ENCODE results near the gene PARG.
"Not testable (repeated sequence)": the region's sequence is repeated elsewhere in the genome, so short reads cannot be mapped to it uniquely, and the experiment has no call there.

The PARG gene

GRCh38 chr10:49827297-49827696 lies 114.5 kb downstream of the PARG start:
- DNase-seq (ENCODE audit: low read depth): no peak

GRCh38 chr10:49819234-49819958 lies 122.4 kb downstream of the PARG start:
- no peak for DNase-seq (ENCODE audit: low read depth)

GRCh38 chr10:49817845-49818244 lies 124.0 kb downstream of the PARG start:
- no peak for DNase-seq (ENCODE audit: low read depth)

DNA sequence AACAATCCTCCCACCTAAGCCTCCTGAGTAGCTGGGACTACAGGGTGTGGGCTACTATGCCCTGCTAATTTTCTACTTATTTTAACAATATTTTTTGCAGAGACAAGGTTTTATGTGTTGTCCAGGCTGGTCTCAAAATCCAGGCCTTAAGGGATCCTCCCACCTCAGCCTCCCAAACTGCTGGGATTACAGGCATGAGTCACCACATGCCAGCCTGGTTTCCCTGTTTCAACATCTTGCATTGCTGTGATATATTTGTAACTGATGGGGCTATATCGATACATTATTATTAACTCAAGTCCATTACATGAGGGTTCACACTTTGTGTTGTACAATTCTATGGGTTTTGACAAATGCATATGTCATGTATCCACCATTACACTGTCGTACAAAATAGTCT lies 137.8 kb downstream of the PARG start:
- no peak for DNase-seq (ENCODE audit: low read depth)

GRCh38 chr10:49798275-49798674 lies 143.6 kb downstream of the PARG start:
- no peak for DNase-seq (ENCODE audit: low read depth)

- no peak for DNase-seq (ENCODE audit: low read depth)
These were observed 150.7 kb downstream of the PARG start for GRCh38 chr10:49791100-49791499.

DNA sequence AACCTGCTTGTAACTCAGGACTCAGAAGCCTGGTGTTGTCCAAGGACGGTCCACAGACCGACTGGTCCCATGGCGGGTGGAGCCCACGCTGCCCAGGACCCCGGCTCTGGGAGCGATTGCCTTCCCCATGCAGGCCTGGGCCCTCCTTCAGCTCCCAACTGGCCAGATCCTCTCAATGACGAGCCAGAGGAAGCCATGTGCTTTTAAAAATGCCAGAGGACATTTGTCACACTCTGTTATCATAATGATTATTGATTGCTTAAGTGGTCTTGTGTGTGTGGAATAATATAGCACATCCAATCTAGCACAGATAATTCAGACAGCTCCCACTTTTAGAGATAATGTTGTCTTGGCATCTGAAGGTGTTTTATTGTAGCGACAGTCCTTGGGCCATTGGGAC lies 157.1 kb downstream of the PARG start:
- DNase-seq (ENCODE audit: low read depth): no peak

GRCh38 chr10:49783645-49784044 lies 158.2 kb downstream of the PARG start:
- no peak for DNase-seq (ENCODE audit: low read depth)

GRCh38 chr10:49781247-49781646 lies 160.6 kb downstream of the PARG start:
- peak; percentile 0 for DNase-seq (ENCODE audit: low read depth)

DNA sequence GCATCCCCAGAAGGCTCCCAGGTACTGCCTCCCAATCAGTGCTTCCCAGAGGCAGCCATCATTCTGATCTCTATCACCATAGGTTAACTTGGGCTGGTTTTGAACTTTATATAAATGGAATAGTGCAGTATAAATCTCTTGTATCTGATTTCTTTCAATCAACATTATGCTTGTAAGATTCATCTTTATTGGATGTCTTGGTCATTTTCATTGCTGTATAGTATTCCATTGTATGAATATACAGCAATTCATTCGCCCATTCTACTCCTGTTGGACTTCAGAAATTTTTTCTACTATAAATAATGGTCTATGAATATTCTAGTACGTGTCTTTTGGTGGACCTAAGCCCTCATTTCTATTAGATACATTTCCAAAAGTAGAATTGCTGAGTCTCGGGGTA lies 163.6 kb downstream of the PARG start:
- DNase-seq (ENCODE audit: low read depth): no peak

DNA sequence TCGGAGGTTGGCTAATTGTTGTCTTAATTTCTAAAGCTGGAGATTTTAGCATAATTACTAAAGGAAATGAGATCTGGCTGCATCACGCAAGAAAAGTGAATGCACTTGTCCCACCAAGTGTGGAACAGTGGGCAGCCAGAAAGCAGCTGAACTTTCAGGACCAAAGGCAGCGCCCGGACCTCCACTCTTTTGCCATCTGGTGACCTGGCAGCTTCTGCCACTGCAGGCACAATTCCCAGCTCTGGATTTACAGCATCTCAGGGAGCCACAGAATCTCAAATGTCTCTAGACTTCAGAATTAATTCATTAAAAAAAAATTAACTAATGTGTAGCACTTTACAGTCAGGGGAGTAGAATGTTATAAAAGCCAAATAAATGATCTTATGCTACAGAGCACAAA lies 165.0 kb downstream of the PARG start:
- DNase-seq (ENCODE audit: low read depth): no peak

DNA sequence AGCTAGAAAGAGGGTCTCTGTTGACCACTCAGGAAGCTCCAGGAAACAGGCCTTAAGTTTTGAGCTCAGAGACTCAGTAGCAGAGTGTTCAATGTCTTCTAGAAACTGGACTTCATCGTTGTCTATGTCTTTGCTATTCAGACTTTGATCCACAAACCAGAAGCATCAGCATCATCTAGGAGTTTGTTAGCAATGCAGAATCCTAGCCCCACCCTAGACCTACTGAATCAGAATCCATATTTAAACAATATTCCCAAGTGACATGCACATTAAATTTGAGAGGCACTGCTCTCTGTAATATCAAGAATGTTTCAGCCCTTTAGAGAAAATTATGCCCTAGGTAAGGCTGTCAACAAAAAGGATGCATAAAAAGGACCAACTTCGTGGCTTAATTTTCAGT lies 166.8 kb downstream of the PARG start:
- DNase-seq (ENCODE audit: low read depth): no peak

DNA sequence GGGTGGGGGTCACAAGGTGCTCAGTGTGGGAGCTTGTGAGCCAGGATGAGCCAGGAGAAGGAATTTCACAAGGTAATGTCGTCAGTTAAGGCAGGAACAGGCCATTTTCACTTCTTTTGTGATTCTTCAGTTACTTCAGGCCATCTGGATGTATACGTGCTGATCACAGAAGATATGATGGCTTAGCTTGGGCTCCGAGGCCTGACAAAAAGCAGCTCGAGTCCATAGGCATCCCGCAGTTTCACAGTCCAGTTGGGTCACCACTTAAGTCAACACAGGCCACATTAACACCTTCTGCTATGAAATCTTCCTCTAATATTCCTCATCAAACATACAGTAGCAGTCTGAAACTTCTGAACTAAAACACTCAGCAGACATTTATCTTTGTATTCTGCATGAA lies 168.9 kb downstream of the PARG start:
- DNase-seq (ENCODE audit: low read depth): not testable (repeated sequence)

DNA sequence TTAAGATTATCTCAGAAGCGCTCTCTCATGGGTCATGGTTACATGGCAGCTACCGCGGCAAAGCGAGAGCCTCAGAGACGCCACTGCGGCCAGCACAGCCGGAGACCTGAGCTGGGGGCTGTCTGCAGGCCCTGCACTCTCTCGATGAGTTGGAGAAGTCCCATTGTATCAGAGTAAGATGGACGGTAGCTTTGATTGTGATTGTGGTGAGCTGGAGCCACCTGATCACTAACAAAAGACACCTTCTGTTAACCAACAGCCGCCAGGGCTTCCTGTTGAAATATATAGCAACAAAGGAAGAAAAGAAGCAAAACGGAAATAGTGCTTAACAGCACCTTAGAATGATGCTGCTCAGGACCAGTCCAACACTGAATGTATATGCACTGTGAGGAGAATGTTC lies 170.8 kb downstream of the PARG start:
- DNase-seq (ENCODE audit: low read depth): not testable (repeated sequence)

DNA sequence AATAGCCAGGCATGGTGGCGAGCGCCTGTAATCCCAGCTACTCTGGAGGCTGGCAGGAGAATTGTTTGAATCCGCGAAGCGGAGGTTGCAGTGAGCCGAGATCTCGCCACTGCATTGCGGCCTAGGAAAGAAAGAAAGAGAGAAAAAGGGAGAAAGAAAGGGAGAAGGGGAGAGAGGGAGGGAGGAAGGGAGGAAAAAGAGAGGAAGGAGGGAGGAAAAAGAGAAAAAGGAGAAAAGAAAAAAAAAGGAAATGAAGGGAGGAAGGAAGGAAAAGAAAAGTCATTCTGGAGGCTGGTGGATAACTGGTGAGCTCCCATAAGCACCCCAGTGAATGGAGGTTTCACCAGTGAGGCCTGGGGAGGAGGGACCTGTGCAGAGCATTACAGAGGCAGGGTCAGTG lies 172.1 kb downstream of the PARG start:
- no peak for DNase-seq (ENCODE audit: low read depth)

DNA sequence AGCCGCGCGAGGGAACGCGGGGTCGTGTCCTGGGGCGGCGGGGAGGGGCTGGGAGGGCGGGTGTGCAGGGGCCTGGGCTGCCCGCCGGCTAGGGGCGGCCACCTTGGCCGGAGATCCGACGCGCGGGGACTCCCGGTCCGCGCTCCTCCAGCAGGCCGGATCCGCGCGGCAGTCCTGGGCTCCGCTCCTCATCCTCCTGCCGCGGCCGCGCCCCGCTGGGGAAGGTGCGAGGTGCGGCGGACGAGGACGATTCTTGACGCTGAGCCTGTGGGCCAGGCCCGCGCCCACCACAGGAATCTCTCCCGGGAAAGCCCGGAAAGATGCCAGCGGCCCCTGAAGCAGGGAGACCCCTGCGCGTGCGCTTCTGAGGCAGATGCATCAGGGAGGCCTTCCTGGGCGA lies 173.1 kb downstream of the PARG start:
- no peak for DNase-seq (ENCODE audit: low read depth)

DNA sequence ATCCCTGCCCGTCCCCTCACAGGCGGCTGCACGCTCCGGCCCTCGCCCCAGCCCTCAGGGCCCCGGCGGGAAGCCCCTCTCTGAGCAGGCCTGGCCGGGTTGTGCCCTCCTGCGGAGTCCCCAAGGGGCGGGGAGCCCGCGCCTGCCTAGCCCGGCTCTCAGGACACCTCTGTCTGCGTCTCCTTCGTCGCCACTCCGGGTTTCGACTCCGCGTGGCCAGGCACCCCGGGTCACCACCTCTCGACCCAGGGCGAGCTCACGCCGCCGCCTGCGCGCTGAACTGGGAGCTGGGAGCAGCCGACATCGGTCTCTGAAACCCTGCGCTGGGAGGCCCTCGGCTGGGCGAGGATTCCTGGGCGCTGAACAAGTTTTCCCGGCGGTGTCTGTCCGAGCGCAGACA lies 173.5 kb downstream of the PARG start:
- no peak for DNase-seq (ENCODE audit: low read depth)
